Measurements from ENCODE around the gene LRP5. TPM values are rescaled to one million over a fixed set of nuclear protein-coding genes. Genes with fewer than 3 reads are reported as not detected.
A peak's percentile ranks its signal among the peaks of the same experiment; 100 is the strongest.

The LRP5 gene
- total RNA-seq, 1 experiment from 2014 or later, result 48.8 TPM

DNA sequence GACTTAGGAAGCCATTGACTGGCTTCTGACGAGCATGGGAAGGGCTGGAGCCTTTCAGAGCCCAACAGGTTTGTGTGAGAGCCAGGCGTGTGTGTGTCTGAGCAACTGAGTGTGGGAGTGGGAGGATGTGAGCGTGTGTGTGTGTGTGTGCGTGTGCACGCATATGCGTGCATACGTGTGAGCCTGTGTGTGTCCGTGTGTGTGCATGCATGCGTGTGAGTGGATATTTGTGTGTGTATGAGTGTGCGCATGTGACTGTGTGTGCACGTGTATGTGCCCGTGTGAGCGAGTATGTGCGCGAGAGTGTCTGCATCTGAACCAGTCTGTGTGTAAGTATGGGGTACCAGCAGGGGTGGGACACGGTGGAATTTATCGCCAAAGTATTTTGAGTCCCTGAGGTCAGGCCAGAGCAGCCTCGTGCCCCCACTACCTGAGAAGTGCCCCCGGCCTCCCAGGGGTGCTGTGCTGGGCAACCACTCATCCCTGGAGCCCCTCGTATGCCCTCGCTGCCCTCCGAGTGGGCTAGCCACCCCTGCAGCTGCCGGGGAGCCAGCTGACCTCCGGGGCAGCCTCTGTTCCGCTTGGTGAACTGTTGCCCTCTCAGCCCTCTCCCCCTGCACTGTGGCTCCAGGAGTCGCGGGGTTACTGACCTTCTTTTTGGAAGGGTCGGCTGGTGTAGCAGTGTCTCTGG, 38.5 kb downstream of the LRP5 start:
- ChIA-PET CTCF (interaction anchor here (0.8 to 1.9 kb wide), 3 partner anchors 9 to 26 kb away, joined by 3 to 5 read pairs (median 3); no protein-coding TSS in a partner anchor), POLR2A (no interaction called here)
- Mint-ChIP-seq H3K9me3 (peaks cover 6% of the 10 kb centered on the region), H3K4me1 (peaks cover 12% of the 10 kb centered on the region), H3K27ac (peak overlapping the region; percentile 30), H3K36me3 (peaks cover 14% of the 10 kb centered on the region), H3K4me3 (no peak overlapping the region), H3K27me3 (ENCODE audit: low read depth) (no peaks in the 10 kb centered on the region)
- no peak for ATAC-seq
- TF ChIP-seq CREB1 (CRISPR knock-in tag; IDR thresholded peaks at IDR 0.05), result no peak
- TF ChIP-seq, protein P1, sequence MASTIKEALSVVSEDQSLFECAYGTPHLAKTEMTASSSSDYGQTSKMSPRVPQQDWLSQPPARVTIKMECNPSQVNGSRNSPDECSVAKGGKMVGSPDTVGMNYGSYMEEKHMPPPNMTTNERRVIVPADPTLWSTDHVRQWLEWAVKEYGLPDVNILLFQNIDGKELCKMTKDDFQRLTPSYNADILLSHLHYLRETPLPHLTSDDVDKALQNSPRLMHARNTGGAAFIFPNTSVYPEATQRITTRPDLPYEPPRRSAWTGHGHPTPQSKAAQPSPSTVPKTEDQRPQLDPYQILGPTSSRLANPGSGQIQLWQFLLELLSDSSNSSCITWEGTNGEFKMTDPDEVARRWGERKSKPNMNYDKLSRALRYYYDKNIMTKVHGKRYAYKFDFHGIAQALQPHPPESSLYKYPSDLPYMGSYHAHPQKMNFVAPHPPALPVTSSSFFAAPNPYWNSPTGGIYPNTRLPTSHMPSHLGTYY (CRISPR knock-in tag; IDR thresholded peaks at IDR 0.05), result no peak
- TF ChIP-seq, protein P2, sequence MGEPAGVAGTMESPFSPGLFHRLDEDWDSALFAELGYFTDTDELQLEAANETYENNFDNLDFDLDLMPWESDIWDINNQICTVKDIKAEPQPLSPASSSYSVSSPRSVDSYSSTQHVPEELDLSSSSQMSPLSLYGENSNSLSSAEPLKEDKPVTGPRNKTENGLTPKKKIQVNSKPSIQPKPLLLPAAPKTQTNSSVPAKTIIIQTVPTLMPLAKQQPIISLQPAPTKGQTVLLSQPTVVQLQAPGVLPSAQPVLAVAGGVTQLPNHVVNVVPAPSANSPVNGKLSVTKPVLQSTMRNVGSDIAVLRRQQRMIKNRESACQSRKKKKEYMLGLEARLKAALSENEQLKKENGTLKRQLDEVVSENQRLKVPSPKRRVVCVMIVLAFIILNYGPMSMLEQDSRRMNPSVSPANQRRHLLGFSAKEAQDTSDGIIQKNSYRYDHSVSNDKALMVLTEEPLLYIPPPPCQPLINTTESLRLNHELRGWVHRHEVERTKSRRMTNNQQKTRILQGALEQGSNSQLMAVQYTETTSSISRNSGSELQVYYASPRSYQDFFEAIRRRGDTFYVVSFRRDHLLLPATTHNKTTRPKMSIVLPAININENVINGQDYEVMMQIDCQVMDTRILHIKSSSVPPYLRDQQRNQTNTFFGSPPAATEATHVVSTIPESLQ (CRISPR knock-in tag; IDR thresholded peaks at IDR 0.05), result no peak
- TF ChIP-seq, protein P3, sequence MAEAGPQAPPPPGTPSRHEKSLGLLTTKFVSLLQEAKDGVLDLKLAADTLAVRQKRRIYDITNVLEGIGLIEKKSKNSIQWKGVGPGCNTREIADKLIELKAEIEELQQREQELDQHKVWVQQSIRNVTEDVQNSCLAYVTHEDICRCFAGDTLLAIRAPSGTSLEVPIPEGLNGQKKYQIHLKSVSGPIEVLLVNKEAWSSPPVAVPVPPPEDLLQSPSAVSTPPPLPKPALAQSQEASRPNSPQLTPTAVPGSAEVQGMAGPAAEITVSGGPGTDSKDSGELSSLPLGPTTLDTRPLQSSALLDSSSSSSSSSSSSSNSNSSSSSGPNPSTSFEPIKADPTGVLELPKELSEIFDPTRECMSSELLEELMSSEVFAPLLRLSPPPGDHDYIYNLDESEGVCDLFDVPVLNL (CRISPR knock-in tag; IDR thresholded peaks at IDR 0.05; ENCODE audit: borderline replicate concordance, low read depth), result no peak
- TF ChIP-seq OVOL2 (CRISPR knock-in tag; IDR thresholded peaks at IDR 0.05; ENCODE audit: borderline replicate concordance), result no peak
- TF ChIP-seq ZNF121 (CRISPR knock-in tag; IDR thresholded peaks at IDR 0.05), result no peak
- TF ChIP-seq ZNF416 (CRISPR knock-in tag; IDR thresholded peaks at IDR 0.05), result no peak
- no peak for TF ChIP-seq GRHL2 (CRISPR knock-in tag; IDR thresholded peaks at IDR 0.05; ENCODE audit: insufficient replicate concordance, severe bottlenecking)
- no peak for TF ChIP-seq FOXJ3 (CRISPR knock-in tag; IDR thresholded peaks at IDR 0.05; ENCODE audit: borderline replicate concordance)
- no peak for TF ChIP-seq ATF1 (CRISPR knock-in tag; IDR thresholded peaks at IDR 0.05)
- no peak for TF ChIP-seq ZNF317 (CRISPR knock-in tag; IDR thresholded peaks at IDR 0.05; ENCODE audit: borderline replicate concordance, low read depth)
- TF ChIP-seq NFYB (CRISPR knock-in tag; conservative IDR thresholded peaks at IDR 0.05; ENCODE audit: low read depth), result no peak
- TF ChIP-seq, protein P4, sequence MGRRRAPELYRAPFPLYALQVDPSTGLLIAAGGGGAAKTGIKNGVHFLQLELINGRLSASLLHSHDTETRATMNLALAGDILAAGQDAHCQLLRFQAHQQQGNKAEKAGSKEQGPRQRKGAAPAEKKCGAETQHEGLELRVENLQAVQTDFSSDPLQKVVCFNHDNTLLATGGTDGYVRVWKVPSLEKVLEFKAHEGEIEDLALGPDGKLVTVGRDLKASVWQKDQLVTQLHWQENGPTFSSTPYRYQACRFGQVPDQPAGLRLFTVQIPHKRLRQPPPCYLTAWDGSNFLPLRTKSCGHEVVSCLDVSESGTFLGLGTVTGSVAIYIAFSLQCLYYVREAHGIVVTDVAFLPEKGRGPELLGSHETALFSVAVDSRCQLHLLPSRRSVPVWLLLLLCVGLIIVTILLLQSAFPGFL (CRISPR knock-in tag; IDR thresholded peaks at IDR 0.05; ENCODE audit: borderline replicate concordance), result no peak
- no peak for TF ChIP-seq GTF2I (CRISPR knock-in tag; conservative IDR thresholded peaks at IDR 0.05)
- no peak for TF ChIP-seq RELA (CRISPR knock-in tag; IDR thresholded peaks at IDR 0.05; ENCODE audit: borderline replicate concordance)
- TF ChIP-seq, protein P5, sequence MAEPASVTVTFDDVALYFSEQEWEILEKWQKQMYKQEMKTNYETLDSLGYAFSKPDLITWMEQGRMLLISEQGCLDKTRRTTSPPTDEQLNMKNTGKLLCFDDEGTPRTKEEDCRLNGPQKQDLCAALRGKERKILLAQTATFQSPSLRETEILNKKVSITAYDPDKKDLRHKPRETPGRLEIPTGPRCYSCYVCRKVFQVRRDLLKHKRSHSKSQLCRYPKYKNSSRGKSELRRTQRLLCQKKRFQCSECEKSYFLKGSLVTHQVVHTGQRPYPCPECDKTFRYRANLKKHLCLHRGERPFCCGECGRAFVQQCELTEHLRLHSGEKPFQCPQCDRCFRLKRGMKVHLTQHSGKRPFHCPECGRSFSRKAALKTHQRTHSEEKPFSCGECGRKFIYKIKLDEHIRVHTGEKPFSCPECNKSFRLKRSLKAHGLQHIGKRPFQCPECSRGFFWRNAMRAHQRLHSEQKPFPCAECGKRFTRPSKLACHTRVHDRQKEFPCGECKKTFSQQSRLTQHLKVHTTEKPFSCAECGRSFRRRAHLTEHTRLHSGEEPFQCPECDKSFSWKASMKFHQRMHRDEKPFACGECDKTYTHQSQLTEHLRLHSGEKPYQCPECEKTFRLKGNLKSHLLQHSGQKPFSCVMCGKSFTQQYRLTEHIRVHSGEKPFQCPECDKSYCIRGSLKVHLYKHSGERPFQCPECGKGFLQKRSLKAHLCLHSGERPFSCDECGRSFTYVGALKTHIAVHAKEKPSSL (CRISPR knock-in tag; conservative IDR thresholded peaks at IDR 0.05), result no peak
- TF ChIP-seq NFATC4 (CRISPR knock-in tag; IDR thresholded peaks at IDR 0.05), result no peak
- TF ChIP-seq, protein P6, sequence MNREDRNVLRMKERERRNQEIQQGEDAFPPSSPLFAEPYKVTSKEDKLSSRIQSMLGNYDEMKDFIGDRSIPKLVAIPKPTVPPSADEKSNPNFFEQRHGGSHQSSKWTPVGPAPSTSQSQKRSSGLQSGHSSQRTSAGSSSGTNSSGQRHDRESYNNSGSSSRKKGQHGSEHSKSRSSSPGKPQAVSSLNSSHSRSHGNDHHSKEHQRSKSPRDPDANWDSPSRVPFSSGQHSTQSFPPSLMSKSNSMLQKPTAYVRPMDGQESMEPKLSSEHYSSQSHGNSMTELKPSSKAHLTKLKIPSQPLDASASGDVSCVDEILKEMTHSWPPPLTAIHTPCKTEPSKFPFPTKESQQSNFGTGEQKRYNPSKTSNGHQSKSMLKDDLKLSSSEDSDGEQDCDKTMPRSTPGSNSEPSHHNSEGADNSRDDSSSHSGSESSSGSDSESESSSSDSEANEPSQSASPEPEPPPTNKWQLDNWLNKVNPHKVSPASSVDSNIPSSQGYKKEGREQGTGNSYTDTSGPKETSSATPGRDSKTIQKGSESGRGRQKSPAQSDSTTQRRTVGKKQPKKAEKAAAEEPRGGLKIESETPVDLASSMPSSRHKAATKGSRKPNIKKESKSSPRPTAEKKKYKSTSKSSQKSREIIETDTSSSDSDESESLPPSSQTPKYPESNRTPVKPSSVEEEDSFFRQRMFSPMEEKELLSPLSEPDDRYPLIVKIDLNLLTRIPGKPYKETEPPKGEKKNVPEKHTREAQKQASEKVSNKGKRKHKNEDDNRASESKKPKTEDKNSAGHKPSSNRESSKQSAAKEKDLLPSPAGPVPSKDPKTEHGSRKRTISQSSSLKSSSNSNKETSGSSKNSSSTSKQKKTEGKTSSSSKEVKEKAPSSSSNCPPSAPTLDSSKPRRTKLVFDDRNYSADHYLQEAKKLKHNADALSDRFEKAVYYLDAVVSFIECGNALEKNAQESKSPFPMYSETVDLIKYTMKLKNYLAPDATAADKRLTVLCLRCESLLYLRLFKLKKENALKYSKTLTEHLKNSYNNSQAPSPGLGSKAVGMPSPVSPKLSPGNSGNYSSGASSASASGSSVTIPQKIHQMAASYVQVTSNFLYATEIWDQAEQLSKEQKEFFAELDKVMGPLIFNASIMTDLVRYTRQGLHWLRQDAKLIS (CRISPR knock-in tag; IDR thresholded peaks at IDR 0.05; ENCODE audit: borderline replicate concordance), result no peak
- no peak for DNase-seq (ENCODE audit: low spot score)

Measured in WTC11 (cell line).